ENCODE data around the gene CUL3. TPM values are rescaled to one million over a fixed set of nuclear protein-coding genes. Genes with fewer than 3 reads are reported as not detected.

CUL3 gene
- 10 to 100 TPM; 70.9 to 76.5 TPM for total RNA-seq
- 100 to 1,000 TPM in 4 of 6 donors, 10 to 100 TPM in 2; 91.1 to 116 (median 103) TPM for polyA plus RNA-seq (ENCODE audit: insufficient read length in 6 of 6)
- long read RNA-seq, donor 1, full-length matches to known transcripts, result 10 of 10 reads
- long read RNA-seq, donor 1, partial matches to known transcripts, result 0 of 10 reads
- long read RNA-seq, donor 1, other reads (novel, unspliced or antisense), result 0 of 10 reads
- long read RNA-seq, donor 2, full-length matches to known transcripts, result 17 of 22 reads
- long read RNA-seq, donor 2, partial matches to known transcripts, result 5 of 22 reads
- long read RNA-seq, donor 2, other reads (novel, unspliced or antisense), result 0 of 22 reads
- long read RNA-seq, donor 3, full-length matches to known transcripts, result 12 of 12 reads
- long read RNA-seq, donor 3, partial matches to known transcripts, result 0 of 12 reads
- long read RNA-seq, donor 3, other reads (novel, unspliced or antisense), result 0 of 12 reads
- long read RNA-seq, donor 4, partial matches to known transcripts, result 1 of 3 reads
- long read RNA-seq, donor 4, other reads (novel, unspliced or antisense), result 1 of 3 reads
- long read RNA-seq, donor 5, full-length matches to known transcripts, result 9 of 9 reads
- long read RNA-seq, donor 5, partial matches to known transcripts, result 0 of 9 reads
- long read RNA-seq, donor 5, other reads (novel, unspliced or antisense), result 0 of 9 reads
- long read RNA-seq, donor 6, full-length matches to known transcripts, result 11 of 11 reads
- long read RNA-seq, donor 6, partial matches to known transcripts, result 0 of 11 reads
- long read RNA-seq, donor 6, other reads (novel, unspliced or antisense), result 0 of 11 reads
- long read RNA-seq, donor 7, full-length matches to known transcripts, result 6 of 6 reads
- long read RNA-seq, donor 7, partial matches to known transcripts, result 0 of 6 reads
- long read RNA-seq, donor 7, other reads (novel, unspliced or antisense), result 0 of 6 reads
- long read RNA-seq, donor 8, full-length matches to known transcripts, result 7 of 7 reads
- long read RNA-seq, donor 8, partial matches to known transcripts, result 0 of 7 reads
- long read RNA-seq, donor 8, other reads (novel, unspliced or antisense), result 0 of 7 reads
- long read RNA-seq, donor 9, result 0 reads
- long read RNA-seq, donor 10, result 0 reads
- long read RNA-seq, donor 11, full-length matches to known transcripts, result 16 of 16 reads
- long read RNA-seq, donor 11, partial matches to known transcripts, result 0 of 16 reads
- long read RNA-seq, donor 11, other reads (novel, unspliced or antisense), result 0 of 16 reads
- long read RNA-seq, donor 12, full-length matches to known transcripts, result 5 of 5 reads
- long read RNA-seq, donor 12, partial matches to known transcripts, result 0 of 5 reads
- long read RNA-seq, donor 12, other reads (novel, unspliced or antisense), result 0 of 5 reads

DNA sequence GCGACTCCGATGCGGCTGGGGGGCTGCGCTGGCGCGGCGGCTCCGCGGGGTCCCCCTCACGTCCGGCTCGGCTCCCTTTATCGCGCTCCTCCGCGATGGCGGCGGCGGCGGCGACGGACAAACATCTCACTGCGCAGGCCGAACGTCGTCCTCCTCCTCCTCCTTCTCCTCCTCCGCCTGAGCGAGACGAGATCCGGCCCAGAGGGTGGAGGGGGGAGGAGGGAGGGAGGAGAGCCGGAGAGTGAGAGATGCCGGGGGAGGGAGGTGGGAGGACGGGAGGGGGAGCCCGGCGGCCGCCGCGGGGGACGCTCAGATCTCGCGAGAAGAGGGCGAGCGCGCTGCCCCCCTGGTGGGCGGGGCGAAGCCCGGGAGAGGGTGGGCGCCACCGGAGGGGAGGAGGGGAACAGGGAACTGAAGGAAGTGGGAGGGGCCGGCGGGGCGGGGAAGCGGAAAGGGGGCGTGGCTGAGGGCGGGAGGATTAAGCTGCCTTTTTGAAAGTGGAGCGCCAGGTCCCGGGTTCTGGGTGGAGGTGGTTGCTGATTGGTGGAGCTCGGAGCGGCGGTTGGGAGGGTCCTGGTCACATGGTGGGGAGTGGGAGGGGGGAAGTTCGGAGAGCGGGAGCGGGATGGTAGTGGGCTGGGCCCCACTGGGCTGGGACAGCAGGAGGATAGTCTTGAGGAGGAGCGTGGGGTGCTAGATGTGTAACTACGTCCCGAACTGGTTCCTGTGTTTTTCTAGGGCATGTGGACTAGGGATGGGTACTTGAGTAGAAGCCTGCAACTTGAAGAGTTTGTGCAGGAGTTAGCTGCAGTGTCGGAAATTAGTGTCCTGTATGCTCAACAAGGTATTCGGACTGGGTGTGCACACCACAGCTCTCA lies at the start of gene CUL3:
TSS of gene CUL3 (minus strand) at position 153 of the 878 bp plus-strand sequence. CDS start 354 bp downstream, outside the sequence.
- DNase-seq (peak; percentile 99 to 100 (median 99)), ATAC-seq (peak; percentile 98)
- Histone ChIP-seq H3K4me1 (peaks cover 4 to 49% of the 10 kb centered on the region in 2 donors), H3K27ac (peak within 1 kb of the TSS; percentile 89 to 95), H3K27me3 (no peaks in the 10 kb centered on the region), H3K9me3 (no peaks in the 10 kb centered on the region), H3K36me3 (no peaks in the 10 kb centered on the region), H3K4me3 (peak within 1 kb of the TSS; percentile 67 to 88)
- intact Hi-C loops (cut with DNase I), result no loop called here
- TF ChIP-seq CTCF (IDR thresholded peaks at IDR 0.05), result no peak

- no peaks in the 10 kb centered on the region for H3K9me3 ChIP-seq
- H3K4me1 ChIP-seq, result no peaks in the 10 kb centered on the region
- H3K36me3 ChIP-seq, result no peaks in the 10 kb centered on the region
- H3K27ac ChIP-seq, result no peak overlapping the region
- ATAC-seq (no peak), DNase-seq (no peak)
- H3K27me3 ChIP-seq, result no peaks in the 10 kb centered on the region
- no peak for TF ChIP-seq CTCF (IDR thresholded peaks at IDR 0.05)
- intact Hi-C loops (cut with DNase I), result no loop called here
- no peak overlapping the region for H3K4me3 ChIP-seq
Observed at GRCh38 chr2:224630659-224631550, 45.7 kb upstream of the CUL3 start.

DNA sequence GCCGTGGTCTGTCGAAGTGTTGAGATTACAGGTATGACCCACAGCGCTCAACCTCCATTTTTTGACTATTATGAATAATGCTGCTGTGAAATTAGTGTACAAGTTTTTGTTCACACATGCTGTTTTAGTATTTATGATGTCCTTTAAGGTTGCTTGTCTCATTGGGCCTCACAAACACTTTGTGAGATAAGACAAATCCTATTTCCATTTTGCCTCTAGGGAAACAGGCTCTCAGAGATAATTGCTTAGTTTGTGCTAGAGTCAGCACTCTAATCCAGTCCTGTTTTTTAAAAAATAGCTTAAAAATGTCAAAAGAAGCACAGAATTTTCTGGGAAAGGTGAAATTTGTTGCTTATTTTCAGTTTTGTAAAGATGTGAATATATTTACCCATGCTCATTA lies 43.3 kb upstream of the CUL3 start:
- ATAC-seq (no peak), DNase-seq (no peak)
- Histone ChIP-seq H3K9me3 (no peaks in the 10 kb centered on the region), H3K36me3 (no peaks in the 10 kb centered on the region), H3K4me1 (no peaks in the 10 kb centered on the region), H3K27ac (no peak overlapping the region), H3K4me3 (no peak overlapping the region), H3K27me3 (no peaks in the 10 kb centered on the region)
- no peak for TF ChIP-seq CTCF (IDR thresholded peaks at IDR 0.05)
- intact Hi-C loops (cut with DNase I), result no loop called here

- no peaks in the 10 kb centered on the region for H3K9me3 ChIP-seq
- no peaks in the 10 kb centered on the region for H3K4me1 ChIP-seq
- intact Hi-C loops (cut with DNase I), result no loop called here
- no peaks in the 10 kb centered on the region for H3K27me3 ChIP-seq
- ATAC-seq, result no peak
- no peak for DNase-seq
- H3K4me3 ChIP-seq, result no peak overlapping the region
- no peaks in the 10 kb centered on the region for H3K36me3 ChIP-seq
- H3K27ac ChIP-seq, result no peak overlapping the region
- TF ChIP-seq CTCF (IDR thresholded peaks at IDR 0.05), result no peak
Observed at GRCh38 chr2:224626735-224627134, 41.6 kb upstream of the CUL3 start.
